HUES48 (cell line): ENCODE results near the gene ELL.

ENCODE experiments used
- H3K27ac ChIP-seq: one replicate; pipeline ENCODE4 v1.7.0; 2013; ENCODE audit warnings: low read depth, low read length, inconsistent platforms
- H3K27me3 ChIP-seq: 2 replicates; pipeline ENCODE4 v1.6.1; 2013; ENCODE audit warnings: mild to moderate bottlenecking, low read length; ENCODE audit not compliant: control insufficient read depth, insufficient read depth
- H3K36me3 ChIP-seq: 2 replicates; pipeline ENCODE4 v1.6.1; 2013; ENCODE audit warnings: low read length; ENCODE audit not compliant: control insufficient read depth, insufficient read depth
- H3K4me1 ChIP-seq: 2 replicates; pipeline ENCODE4 v1.6.1; 2013; ENCODE audit warnings: mild to moderate bottlenecking, low read length; ENCODE audit not compliant: control insufficient read depth, insufficient read depth
- H3K4me3 ChIP-seq: 2 replicates; pipeline ENCODE4 v1.5.1; 2013; ENCODE audit warnings: mild to moderate bottlenecking, low read depth, low read length
- H3K9ac ChIP-seq: 2 replicates; pipeline ENCODE4 v1.6.1; 2013; ENCODE audit warnings: mild to moderate bottlenecking, low read depth, low read length, moderate library complexity
- H3K9me3 ChIP-seq: 2 replicates; pipeline ENCODE4 v1.6.1; 2013; ENCODE audit warnings: low read length; ENCODE audit not compliant: control insufficient read depth, insufficient read depth

The ELL gene

GRCh38 chr19:18435842-18436670 lies 85.8 kb downstream of the ELL start:
- Histone ChIP-seq H3K27me3 (no peaks in the 10 kb centered on the region), H3K4me1 (peaks cover 30% of the 10 kb centered on the region), H3K9me3 (no peaks in the 10 kb centered on the region), H3K9ac (no peak overlapping the region), H3K27ac (no peak overlapping the region), H3K4me3 (peak overlapping the region; percentile 84; the same call in 1 of the 2 replicates), H3K36me3 (peaks cover 18% of the 10 kb centered on the region)

GRCh38 chr19:18435178-18435841 lies 86.6 kb downstream of the ELL start:
- peaks cover 30% of the 10 kb centered on the region for H3K4me1 ChIP-seq

GRCh38 chr19:18434411-18435175 lies 87.3 kb downstream of the ELL start:
- no peaks in the 10 kb centered on the region for H3K9me3 ChIP-seq
- H3K27ac ChIP-seq: peak overlapping the region; percentile 36
- H3K4me3 ChIP-seq: peak overlapping the region; percentile 44; the same call in 1 of the 2 replicates
- peaks cover 18% of the 10 kb centered on the region for H3K36me3 ChIP-seq
- no peak overlapping the region for H3K9ac ChIP-seq
- H3K27me3 ChIP-seq: no peaks in the 10 kb centered on the region
- peaks cover 27% of the 10 kb centered on the region for H3K4me1 ChIP-seq

More at GRCh38 chr19:18435178-18435841, 86.6 kb downstream of the ELL start:
- no peaks in the 10 kb centered on the region for H3K27me3 ChIP-seq
- no peak overlapping the region for H3K27ac ChIP-seq
- H3K36me3 ChIP-seq: peaks cover 18% of the 10 kb centered on the region
- no peak overlapping the region for H3K9ac ChIP-seq
- H3K4me3 ChIP-seq: no peak overlapping the region
- no peaks in the 10 kb centered on the region for H3K9me3 ChIP-seq

GRCh38 chr19:18433735-18434398 lies 88.0 kb downstream of the ELL start:
- Histone ChIP-seq H3K27me3 (no peaks in the 10 kb centered on the region), H3K9me3 (no peaks in the 10 kb centered on the region), H3K9ac (no peak overlapping the region), H3K4me3 (peak overlapping the region; percentile 44; the same call in 1 of the 2 replicates), H3K4me1 (peaks cover 20% of the 10 kb centered on the region), H3K27ac (peak overlapping the region; percentile 36), H3K36me3 (peaks cover 18% of the 10 kb centered on the region)

- peak overlapping the region; percentile 45 for H3K27ac ChIP-seq
- peak overlapping the region; percentile 62 for H3K4me3 ChIP-seq
- peaks cover 18% of the 10 kb centered on the region for H3K36me3 ChIP-seq
- no peaks in the 10 kb centered on the region for H3K27me3 ChIP-seq
- H3K9me3 ChIP-seq: no peaks in the 10 kb centered on the region
- peak overlapping the region; percentile 54; the same call in 1 of the 2 replicates for H3K9ac ChIP-seq
- H3K4me1 ChIP-seq: peaks cover 15% of the 10 kb centered on the region
Measured at GRCh38 chr19:18433015-18433691, 88.7 kb downstream of the ELL start.

GRCh38 chr19:18432275-18433014 lies 89.4 kb downstream of the ELL start:
- no peaks in the 10 kb centered on the region for H3K27me3 ChIP-seq
- H3K4me1 ChIP-seq: peaks cover 15% of the 10 kb centered on the region
- peak overlapping the region; percentile 62 for H3K4me3 ChIP-seq
- H3K27ac ChIP-seq: no peak overlapping the region
- peak overlapping the region; percentile 54; the same call in 1 of the 2 replicates for H3K9ac ChIP-seq
- peaks cover 18% of the 10 kb centered on the region for H3K36me3 ChIP-seq
- no peaks in the 10 kb centered on the region for H3K9me3 ChIP-seq

- peaks cover 15% of the 10 kb centered on the region for H3K4me1 ChIP-seq
- no peak overlapping the region for H3K4me3 ChIP-seq
Measured at GRCh38 chr19:18431351-18432197, 90.3 kb downstream of the ELL start.

GRCh38 chr19:18430417-18431144 lies 91.3 kb downstream of the ELL start:
- Histone ChIP-seq H3K9me3 (no peaks in the 10 kb centered on the region), H3K4me1 (peaks cover 15% of the 10 kb centered on the region), H3K4me3 (no peak overlapping the region), H3K27me3 (no peaks in the 10 kb centered on the region), H3K9ac (no peak overlapping the region), H3K36me3 (peaks cover 11% of the 10 kb centered on the region), H3K27ac (no peak overlapping the region)

More at GRCh38 chr19:18431351-18432197, 90.3 kb downstream of the ELL start:
- Histone ChIP-seq H3K9ac (no peak overlapping the region), H3K27ac (no peak overlapping the region), H3K36me3 (peaks cover 18% of the 10 kb centered on the region), H3K9me3 (no peaks in the 10 kb centered on the region), H3K27me3 (no peaks in the 10 kb centered on the region)
